ENCODE data around the gene ARHGEF19. TPM values are rescaled to one million over a fixed set of nuclear protein-coding genes. Genes with fewer than 3 reads are reported as not detected.

The ARHGEF19 gene
- total and polyA plus RNA-seq, 2 of the 4 experiments (the other 2 are of a cell fraction) = 4.5 to 16.8 TPM

DNA sequence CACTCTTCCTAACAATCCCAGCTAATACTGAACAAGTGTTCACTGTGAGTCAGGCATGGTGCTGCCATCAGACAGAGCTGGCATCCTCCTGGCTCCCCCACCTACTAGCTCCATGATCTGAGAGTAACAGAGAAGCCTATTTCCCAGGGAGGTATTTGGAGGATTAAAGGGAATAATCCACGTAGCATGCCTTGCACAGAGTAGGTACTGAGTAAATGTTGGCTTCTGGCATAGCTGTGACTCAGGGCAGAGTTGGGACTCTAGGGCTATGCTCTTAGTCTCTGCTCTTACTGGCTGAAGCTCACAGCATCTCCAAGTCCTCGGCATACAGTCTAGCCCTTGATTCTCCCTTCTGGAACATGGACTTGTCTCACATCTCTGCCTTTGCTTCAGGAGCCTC, 8.2 kb downstream of the ARHGEF19 start (continued):
- TF ChIP-seq, protein P1, sequence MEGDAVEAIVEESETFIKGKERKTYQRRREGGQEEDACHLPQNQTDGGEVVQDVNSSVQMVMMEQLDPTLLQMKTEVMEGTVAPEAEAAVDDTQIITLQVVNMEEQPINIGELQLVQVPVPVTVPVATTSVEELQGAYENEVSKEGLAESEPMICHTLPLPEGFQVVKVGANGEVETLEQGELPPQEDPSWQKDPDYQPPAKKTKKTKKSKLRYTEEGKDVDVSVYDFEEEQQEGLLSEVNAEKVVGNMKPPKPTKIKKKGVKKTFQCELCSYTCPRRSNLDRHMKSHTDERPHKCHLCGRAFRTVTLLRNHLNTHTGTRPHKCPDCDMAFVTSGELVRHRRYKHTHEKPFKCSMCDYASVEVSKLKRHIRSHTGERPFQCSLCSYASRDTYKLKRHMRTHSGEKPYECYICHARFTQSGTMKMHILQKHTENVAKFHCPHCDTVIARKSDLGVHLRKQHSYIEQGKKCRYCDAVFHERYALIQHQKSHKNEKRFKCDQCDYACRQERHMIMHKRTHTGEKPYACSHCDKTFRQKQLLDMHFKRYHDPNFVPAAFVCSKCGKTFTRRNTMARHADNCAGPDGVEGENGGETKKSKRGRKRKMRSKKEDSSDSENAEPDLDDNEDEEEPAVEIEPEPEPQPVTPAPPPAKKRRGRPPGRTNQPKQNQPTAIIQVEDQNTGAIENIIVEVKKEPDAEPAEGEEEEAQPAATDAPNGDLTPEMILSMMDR (conservative IDR thresholded peaks at IDR 0.05; ENCODE audit: low read depth, low read length) = no peak

DNA sequence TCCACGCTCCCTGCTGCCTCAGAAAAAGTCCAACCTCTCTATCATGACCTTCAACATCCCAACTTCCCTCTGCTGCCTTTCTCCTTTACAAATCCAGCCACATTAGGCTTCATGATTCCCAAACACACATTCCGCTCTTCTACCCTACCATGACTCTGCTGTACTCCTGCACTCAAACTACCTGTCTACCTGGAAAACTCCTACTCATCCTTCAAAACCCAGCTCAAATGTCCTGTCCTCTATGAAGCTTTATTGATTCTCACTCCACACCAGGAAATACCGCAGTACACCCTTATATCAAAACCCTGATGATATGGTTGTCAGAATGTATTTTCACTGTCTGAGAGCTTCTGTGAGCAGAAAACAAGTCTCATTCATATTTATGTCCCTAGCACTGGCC, 8.9 kb downstream of the ARHGEF19 start:
- ChIA-PET POLR2A (ENCODE audit: unreplicated experiment) (no interaction called here), CTCF (no interaction called here)
- Histone ChIP-seq H3K27me3 (ENCODE audit: control insufficient read depth, insufficient read depth, low read length) (no peaks in the 10 kb centered on the region), H2AK5ac (ENCODE audit: low read depth, low read length) (no peak overlapping the region), H2AK9ac (replicated peaks; ENCODE audit: low read depth, low read length, poor library complexity) (no peak overlapping the region), H3K4me1 (ENCODE audit: control insufficient read depth, insufficient read depth, low read length) (peaks cover 9% of the 10 kb centered on the region), H3K4me2 (ENCODE audit: low read depth, low read length) (no peak overlapping the region), H3K9me1 (ENCODE audit: insufficient read depth, low read length) (peaks cover 6% of the 10 kb centered on the region; the same call in 1 of the 2 replicates), H3K4me3 (ENCODE audit: insufficient read depth, low read depth, low read length) (no peak overlapping the region), H3K23ac (ENCODE audit: low read depth, low read length) (no peak overlapping the region), H2BK5ac (ENCODE audit: low read depth, low read length, poor library complexity, severe bottlenecking) (no peak overlapping the region), H3K18ac (ENCODE audit: low read depth, low read length) (no peak overlapping the region), H4K91ac (ENCODE audit: insufficient read depth, low read depth, low read length) (no peak overlapping the region), H3K27ac (ENCODE audit: insufficient read depth, low read length) (no peak overlapping the region), H3K9me3 (ENCODE audit: control insufficient read depth, insufficient read depth, low read length) (no peaks in the 10 kb centered on the region), H4K5ac (ENCODE audit: low read depth, low read length) (no peak overlapping the region), H4K8ac (ENCODE audit: low read depth in 2 of 2, low read length in 2 of 2) (no peak overlapping the region), H3K14ac (replicated peaks; ENCODE audit: low read depth, low read length) (no peak overlapping the region), H3K56ac (ENCODE audit: extremely low read depth, insufficient read depth, low read length) (no peak overlapping the region), H2AFZ (replicated peaks; ENCODE audit: low read length, poor library complexity) (no peak overlapping the region), H2BK20ac (ENCODE audit: low read depth, low read length) (no peak overlapping the region), H4K20me1 (ENCODE audit: insufficient read depth, low read length) (no peaks in the 10 kb centered on the region; the same call in 1 of the 2 replicates), H3K9ac (ENCODE audit: low read depth, low read length) (no peak overlapping the region), H3K36me3 (ENCODE audit: control insufficient read depth, insufficient read depth, low read length) (peaks cover 4% of the 10 kb centered on the region), H2BK120ac (ENCODE audit: low read depth, low read length) (no peak overlapping the region), H3K4ac (ENCODE audit: low read depth, low read length) (no peak overlapping the region), H2BK15ac (ENCODE audit: low read depth, low read length) (no peak overlapping the region), H3K79me1 (ENCODE audit: low read depth in 1 of 2, low read length in 2 of 2) (peaks cover 7 to 21% of the 10 kb centered on the region in 2 experiments; a peak in 3 of 4 replicates)
- BruUV-seq (replicated peaks) = no TSS peak
- in situ Hi-C loops (cut with MboI; ENCODE audit: low sequenced_read_pairs) = no loop called here
- ATAC-seq (ENCODE audit: low read depth) (no peak), DNase-seq (no peak)
- 95% methylated on average over 2 of the region's 3 CpGs; no CpG with 5 or more reads in 1 of the 2 experiments for WGBS, 2 experiments (ENCODE audit: extremely low coverage in 2 of 2, insufficient read length in 1 of 2)
- intact Hi-C loops (cut with micrococcal nuclease) = no loop called here
- dilution Hi-C loops (cut with HindIII; ENCODE audit: low sequenced_read_pairs, unreplicated experiment) = no loop called here
- TF ChIP-seq, protein P1 (conservative IDR thresholded peaks at IDR 0.05; ENCODE audit: low read depth, low read length) = no peak
- no peak for TF ChIP-seq BHLHE40 (IDR thresholded peaks at IDR 0.05; ENCODE audit: low read depth, low read length)
- no peak for TF ChIP-seq RCOR1 (IDR thresholded peaks at IDR 0.05; ENCODE audit: insufficient replicate concordance, low read length)
- TF ChIP-seq, protein P2, sequence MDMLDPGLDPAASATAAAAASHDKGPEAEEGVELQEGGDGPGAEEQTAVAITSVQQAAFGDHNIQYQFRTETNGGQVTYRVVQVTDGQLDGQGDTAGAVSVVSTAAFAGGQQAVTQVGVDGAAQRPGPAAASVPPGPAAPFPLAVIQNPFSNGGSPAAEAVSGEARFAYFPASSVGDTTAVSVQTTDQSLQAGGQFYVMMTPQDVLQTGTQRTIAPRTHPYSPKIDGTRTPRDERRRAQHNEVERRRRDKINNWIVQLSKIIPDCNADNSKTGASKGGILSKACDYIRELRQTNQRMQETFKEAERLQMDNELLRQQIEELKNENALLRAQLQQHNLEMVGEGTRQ (IDR thresholded peaks at IDR 0.05; ENCODE audit: low read depth, low read length) = no peak
- no peak for TF ChIP-seq NFE2L2 (IDR thresholded peaks at IDR 0.05; ENCODE audit: low read depth, low read length)
- TF ChIP-seq CEBPB (IDR thresholded peaks at IDR 0.05; ENCODE audit: low read depth, low read length) = no peak
- TF ChIP-seq MAFK (IDR thresholded peaks at IDR 0.05; ENCODE audit: low read depth, low read length) = no peak
- TF ChIP-seq MXI1 (IDR thresholded peaks at IDR 0.05; ENCODE audit: borderline replicate concordance, low read depth, low read length) = no peak
- no peak for TF ChIP-seq CHD1 (IDR thresholded peaks at IDR 0.05; ENCODE audit: low read depth, low read length)
- TF ChIP-seq, protein P3, sequence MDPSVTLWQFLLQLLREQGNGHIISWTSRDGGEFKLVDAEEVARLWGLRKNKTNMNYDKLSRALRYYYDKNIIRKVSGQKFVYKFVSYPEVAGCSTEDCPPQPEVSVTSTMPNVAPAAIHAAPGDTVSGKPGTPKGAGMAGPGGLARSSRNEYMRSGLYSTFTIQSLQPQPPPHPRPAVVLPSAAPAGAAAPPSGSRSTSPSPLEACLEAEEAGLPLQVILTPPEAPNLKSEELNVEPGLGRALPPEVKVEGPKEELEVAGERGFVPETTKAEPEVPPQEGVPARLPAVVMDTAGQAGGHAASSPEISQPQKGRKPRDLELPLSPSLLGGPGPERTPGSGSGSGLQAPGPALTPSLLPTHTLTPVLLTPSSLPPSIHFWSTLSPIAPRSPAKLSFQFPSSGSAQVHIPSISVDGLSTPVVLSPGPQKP (IDR thresholded peaks at IDR 0.05; ENCODE audit: borderline replicate concordance, low read depth, low read length) = no peak
- no peak for TF ChIP-seq POLR2A (IDR thresholded peaks at IDR 0.05; ENCODE audit: low read depth, low read length)
